RWPE1 (cell line): ENCODE results near the gene PSMC5.
A peak's percentile ranks its signal among the peaks of the same experiment; 100 is the strongest.
"Not testable (repeated sequence)": the region's sequence is repeated elsewhere in the genome, so short reads cannot be mapped to it uniquely, and the experiment has no call there.

Source experiments
- CTCF ChIA-PET: fragments of 350-600 bp; sonication (Branson Sonifier 250); formaldehyde crosslinking; extraction: SDS; loops from one replicate; lab custom pipeline; 2021; lab: Yijun Ruan, JAX
- POLR2A ChIA-PET: fragments of 400-600 bp; formaldehyde crosslinking; extraction: SDS; loops from one replicate; lab custom pipeline; 2020; ENCODE audit warnings: antibody characterized with exemption; ENCODE audit not compliant: low non-redundant PET; lab: Yijun Ruan, JAX
- DNase-seq: peaks from one replicate; pipeline ENCODE4 v3.0.0; 2012; ENCODE audit warnings: low spot score
- H3K27ac ChIP-seq: fragments of 450-650 bp; 2 replicates; pipeline ENCODE4 v1.5.1; 2017
- TF ChIP-seq, protein P1 (sequence below): fragments of 450-650 bp; conservative IDR thresholded peaks from 2 replicates; pipeline ENCODE4 v1.5.1; 2017; ENCODE audit warnings: low read depth, mild to moderate bottlenecking

Gene PSMC5

DNA sequence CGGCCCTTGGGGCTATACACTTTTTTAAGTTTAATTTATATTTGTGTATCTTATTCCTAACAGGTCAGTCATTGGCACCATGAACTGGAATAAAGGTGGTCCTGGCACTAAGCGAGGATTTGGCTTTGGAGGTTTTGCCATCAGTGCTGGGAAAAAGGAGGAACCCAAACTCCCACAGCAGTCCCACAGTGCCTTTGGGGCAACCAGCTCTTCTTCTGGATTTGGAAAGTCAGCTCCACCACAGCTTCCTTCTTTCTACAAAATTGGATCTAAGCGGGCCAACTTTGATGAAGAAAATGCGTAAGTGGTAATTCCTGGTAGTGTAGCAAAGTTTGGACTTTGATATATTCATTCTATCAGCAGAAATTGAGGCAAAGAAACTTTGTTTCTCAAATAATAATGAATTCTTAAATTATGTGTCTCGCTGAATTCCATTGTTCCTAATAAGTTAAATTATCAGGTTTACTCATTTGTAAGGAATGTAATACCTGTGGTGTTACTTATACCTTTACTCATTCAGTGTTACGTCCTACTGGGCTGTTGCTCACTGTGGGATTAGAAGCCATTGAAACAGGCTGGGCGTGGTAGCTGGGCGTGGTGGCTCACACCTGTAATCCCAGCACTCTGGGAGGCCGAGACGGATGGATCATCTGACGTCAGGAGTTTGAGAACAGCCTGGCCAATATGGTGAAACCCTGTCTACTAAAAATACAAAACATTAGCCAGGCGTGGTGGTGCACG lies 40.1 kb upstream of the PSMC5 start:
- peak overlapping the region; percentile 53 for H3K27ac ChIP-seq
- POLR2A ChIA-PET: no interaction called here
- CTCF ChIA-PET: interaction anchor here (0.8 kb wide), 1 partner anchor 19 kb away, joined by 3 read pairs; no protein-coding TSS in a partner anchor
- DNase-seq: peak; percentile 89
- TF ChIP-seq, protein P1, sequence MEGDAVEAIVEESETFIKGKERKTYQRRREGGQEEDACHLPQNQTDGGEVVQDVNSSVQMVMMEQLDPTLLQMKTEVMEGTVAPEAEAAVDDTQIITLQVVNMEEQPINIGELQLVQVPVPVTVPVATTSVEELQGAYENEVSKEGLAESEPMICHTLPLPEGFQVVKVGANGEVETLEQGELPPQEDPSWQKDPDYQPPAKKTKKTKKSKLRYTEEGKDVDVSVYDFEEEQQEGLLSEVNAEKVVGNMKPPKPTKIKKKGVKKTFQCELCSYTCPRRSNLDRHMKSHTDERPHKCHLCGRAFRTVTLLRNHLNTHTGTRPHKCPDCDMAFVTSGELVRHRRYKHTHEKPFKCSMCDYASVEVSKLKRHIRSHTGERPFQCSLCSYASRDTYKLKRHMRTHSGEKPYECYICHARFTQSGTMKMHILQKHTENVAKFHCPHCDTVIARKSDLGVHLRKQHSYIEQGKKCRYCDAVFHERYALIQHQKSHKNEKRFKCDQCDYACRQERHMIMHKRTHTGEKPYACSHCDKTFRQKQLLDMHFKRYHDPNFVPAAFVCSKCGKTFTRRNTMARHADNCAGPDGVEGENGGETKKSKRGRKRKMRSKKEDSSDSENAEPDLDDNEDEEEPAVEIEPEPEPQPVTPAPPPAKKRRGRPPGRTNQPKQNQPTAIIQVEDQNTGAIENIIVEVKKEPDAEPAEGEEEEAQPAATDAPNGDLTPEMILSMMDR: no peak

DNA sequence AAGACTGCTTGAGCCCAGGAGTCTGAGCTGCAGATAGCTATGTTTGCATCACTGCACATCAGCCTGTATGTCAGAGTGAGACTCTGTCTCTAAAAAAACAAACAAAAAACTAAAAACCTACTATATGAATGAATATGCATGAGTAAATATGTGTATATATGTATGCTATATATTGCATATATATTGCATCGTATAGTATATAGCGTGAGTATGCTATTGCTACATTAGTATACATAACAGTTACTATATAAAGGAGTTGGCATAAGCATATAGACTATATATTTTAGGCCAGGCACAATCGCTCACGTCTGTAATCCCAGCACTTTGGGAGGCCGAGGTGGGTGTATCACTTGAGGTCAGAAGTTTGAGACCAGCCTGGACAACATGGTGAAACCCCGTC lies 37.2 kb upstream of the PSMC5 start:
- ChIA-PET CTCF (interaction anchor here (0.6 kb wide), 1 partner anchor 40 kb away, joined by 3 read pairs; no protein-coding TSS in a partner anchor), POLR2A (no interaction called here)
- TF ChIP-seq, protein P1: no peak
- peak overlapping the region; percentile 45 for H3K27ac ChIP-seq
- DNase-seq: no peak

DNA sequence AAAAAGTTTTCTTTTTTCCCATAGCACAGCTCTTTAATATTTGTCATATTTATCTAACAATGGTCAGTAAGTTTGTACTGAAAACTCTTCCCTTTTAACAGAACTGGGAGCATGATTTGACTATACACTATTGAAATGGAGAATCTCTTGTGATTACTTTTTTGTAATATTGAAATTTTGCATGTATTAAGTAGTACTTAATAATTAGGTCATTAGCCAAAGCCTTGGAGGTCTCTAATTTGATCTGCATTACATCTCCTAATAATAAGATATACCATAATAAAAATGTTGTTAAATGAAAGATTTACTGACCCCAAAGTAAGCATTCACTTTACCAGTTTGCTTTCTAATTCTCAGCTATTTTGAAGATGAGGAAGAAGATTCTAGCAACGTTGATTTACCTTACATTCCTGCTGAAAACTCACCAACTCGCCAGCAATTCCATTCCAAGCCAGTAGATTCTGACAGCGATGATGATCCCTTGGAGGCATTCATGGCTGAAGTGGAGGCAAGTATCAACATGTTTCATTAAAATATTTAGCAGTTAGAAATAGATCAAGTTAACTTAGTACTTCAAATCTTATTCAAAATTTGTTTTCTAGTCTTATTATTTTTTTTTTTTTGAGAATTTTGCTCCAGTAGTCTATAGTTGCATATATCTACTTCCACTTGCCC lies 35.0 kb upstream of the PSMC5 start:
- CTCF ChIA-PET: interaction anchor here (0.6 kb wide), 1 partner anchor 18 kb away, joined by 3 read pairs; the partner anchor contains the start of gene DDX42
- POLR2A ChIA-PET: no interaction called here
- H3K27ac ChIP-seq: peak overlapping the region; percentile 47
- TF ChIP-seq, protein P1: no peak
- DNase-seq: peak; percentile 51

DNA sequence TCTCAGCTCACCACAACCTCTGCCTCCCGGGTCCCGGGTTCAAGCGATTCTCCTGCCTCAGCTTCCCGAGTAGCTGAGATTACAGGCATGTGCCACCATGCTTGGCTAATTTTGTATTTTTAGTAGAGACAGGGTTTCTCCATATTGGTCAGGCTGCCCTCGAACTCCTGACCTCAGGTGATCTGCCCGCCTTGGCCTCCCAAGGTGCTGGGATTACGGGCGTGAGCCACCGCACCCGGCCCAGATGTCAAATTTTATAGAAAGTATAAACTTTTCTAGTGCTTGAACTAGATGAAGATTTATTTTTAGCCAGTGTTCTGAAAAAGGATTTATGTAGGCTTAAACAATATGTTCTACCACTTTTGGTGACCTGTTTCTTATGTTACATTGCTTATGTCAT lies 30.9 kb upstream of the PSMC5 start:
- H3K27ac ChIP-seq, POLR2A ChIA-PET, CTCF ChIA-PET, DNase-seq: not testable (repeated sequence)

DNA sequence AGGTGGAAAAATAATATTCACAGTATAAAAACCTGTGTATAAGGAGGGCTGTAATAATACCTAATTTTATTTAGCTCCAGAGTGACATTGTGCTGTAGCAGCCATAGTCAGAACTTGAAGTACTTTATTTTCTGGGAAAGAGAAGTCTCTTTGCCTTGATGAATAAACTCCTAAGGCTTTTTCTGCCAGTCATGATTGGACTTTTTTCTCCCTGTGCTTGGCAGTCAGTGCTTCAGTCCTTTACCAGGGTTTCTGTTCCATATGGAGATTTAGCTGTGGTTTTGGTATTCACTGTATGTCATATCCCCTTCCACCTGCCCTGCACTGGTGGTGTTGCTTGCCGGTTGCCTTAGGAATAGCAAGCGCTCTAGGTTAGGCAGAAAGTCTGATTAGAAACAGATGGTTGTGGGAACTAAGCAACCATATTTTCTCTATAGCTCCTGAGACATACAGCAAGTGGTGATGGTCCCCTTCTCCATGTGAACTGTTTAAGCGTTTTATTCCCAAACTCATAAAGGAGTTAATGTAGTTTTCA lies 28.6 kb upstream of the PSMC5 start:
- TF ChIP-seq, protein P1: no peak
- POLR2A ChIA-PET: no interaction called here
- CTCF ChIA-PET: interaction anchor here (0.7 kb wide), 1 partner anchor 104 kb away, joined by 5 read pairs; no protein-coding TSS in a partner anchor
- no peak for DNase-seq
- no peak overlapping the region for H3K27ac ChIP-seq

DNA sequence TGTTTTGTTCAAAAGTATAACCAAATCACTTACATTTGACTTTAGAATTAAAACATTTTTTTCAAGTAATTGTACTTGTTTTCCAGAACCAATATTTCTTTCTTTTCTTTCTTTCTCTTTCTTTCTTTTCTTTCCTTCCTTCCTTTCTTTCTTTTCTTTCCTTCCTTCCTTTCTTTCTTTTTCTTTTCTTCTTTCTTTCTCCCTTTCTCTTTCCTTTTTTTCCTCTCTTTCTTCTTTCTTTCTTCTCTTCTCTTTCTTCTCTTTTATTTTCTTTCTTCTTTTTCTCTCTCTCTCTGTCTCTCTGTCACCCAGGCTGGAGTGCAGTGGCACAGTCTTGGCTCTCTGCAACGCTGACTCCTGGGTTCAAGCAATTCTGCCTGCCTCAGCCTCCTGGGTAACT lies 26.4 kb upstream of the PSMC5 start:
- H3K27ac ChIP-seq: no peak overlapping the region
- ChIA-PET POLR2A (no interaction called here), CTCF (interaction anchor here (0.7 kb wide), 1 partner anchor 12 kb away, joined by 3 read pairs; no protein-coding TSS in a partner anchor)
- DNase-seq: no peak
- TF ChIP-seq, protein P1: no peak
